ENCODE measurements around the gene TUBGCP3. TPM values are rescaled to one million over a fixed set of nuclear protein-coding genes. Genes with fewer than 3 reads are reported as not detected.

The TUBGCP3 gene
- total RNA-seq, 6 experiments from 2014 or later, result 16.5 to 28.5 (median 25.6) TPM

- Mint-ChIP-seq H3K36me3 (ENCODE audit: low read depth) (peaks cover 27% of the 10 kb centered on the region), H3K4me3 (peak overlapping the region; percentile 67), H3K27ac (peak overlapping the region; percentile 73), H3K4me1 (ENCODE audit: low read depth) (peaks cover 48% of the 10 kb centered on the region), H3K9me3 (peaks cover 6% of the 10 kb centered on the region; the same call in 1 of the 2 replicates), H3K27me3 (ENCODE audit: insufficient read depth) (no peaks in the 10 kb centered on the region)
- DNase-seq, result peak; percentile 45
- TF ChIP-seq, protein P1, sequence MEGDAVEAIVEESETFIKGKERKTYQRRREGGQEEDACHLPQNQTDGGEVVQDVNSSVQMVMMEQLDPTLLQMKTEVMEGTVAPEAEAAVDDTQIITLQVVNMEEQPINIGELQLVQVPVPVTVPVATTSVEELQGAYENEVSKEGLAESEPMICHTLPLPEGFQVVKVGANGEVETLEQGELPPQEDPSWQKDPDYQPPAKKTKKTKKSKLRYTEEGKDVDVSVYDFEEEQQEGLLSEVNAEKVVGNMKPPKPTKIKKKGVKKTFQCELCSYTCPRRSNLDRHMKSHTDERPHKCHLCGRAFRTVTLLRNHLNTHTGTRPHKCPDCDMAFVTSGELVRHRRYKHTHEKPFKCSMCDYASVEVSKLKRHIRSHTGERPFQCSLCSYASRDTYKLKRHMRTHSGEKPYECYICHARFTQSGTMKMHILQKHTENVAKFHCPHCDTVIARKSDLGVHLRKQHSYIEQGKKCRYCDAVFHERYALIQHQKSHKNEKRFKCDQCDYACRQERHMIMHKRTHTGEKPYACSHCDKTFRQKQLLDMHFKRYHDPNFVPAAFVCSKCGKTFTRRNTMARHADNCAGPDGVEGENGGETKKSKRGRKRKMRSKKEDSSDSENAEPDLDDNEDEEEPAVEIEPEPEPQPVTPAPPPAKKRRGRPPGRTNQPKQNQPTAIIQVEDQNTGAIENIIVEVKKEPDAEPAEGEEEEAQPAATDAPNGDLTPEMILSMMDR (IDR thresholded peaks at IDR 0.05), result peak; percentile 28; the same call in 1 of the 2 replicates
These were observed 12.3 kb downstream of the TUBGCP3 start for GRCh38 chr13:112575675-112576074.

- Mint-ChIP-seq H3K36me3 (ENCODE audit: low read depth) (peaks cover 27% of the 10 kb centered on the region), H3K9me3 (peaks cover 6% of the 10 kb centered on the region; the same call in 1 of the 2 replicates), H3K27ac (peak overlapping the region; percentile 73), H3K27me3 (ENCODE audit: insufficient read depth) (no peaks in the 10 kb centered on the region), H3K4me3 (peak overlapping the region; percentile 67), H3K4me1 (ENCODE audit: low read depth) (peaks cover 49% of the 10 kb centered on the region)
- TF ChIP-seq, protein P1 (IDR thresholded peaks at IDR 0.05), result no peak
- DNase-seq, result no peak
These were observed 12.9 kb downstream of the TUBGCP3 start for GRCh38 chr13:112574834-112575613.

GRCh38 chr13:112574416-112574815, 13.5 kb downstream of the TUBGCP3 start:
- H3K9me3 Mint-ChIP-seq, result peaks cover 6% of the 10 kb centered on the region; the same call in 1 of the 2 replicates
- no peaks in the 10 kb centered on the region for H3K27me3 Mint-ChIP-seq (ENCODE audit: insufficient read depth)
- TF ChIP-seq, protein P1 (IDR thresholded peaks at IDR 0.05), result no peak
- peaks cover 28% of the 10 kb centered on the region for H3K36me3 Mint-ChIP-seq (ENCODE audit: low read depth)
- H3K27ac Mint-ChIP-seq, result no peak overlapping the region
- no peak for DNase-seq
- H3K4me3 Mint-ChIP-seq, result no peak overlapping the region
- peaks cover 49% of the 10 kb centered on the region for H3K4me1 Mint-ChIP-seq (ENCODE audit: low read depth)

DNA sequence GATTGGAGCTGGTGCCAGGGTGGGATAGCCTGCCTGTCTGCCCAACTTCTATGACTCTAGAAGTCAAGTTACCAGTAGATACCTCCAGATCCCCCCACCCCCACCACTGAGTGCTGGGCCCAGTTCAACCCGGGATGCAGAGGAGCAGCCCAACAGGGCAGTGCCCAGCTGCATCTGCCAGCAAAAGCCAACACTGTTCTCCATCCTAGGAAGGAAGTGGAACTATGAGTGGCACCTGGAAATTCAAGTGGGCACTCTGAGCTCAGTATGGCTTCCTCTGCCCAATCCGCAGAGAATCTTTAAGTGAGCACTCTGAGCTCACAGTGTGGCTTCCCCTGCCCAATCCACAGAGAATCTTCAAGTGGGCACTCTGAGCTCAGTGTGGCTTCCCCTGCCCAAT, 14.2 kb downstream of the TUBGCP3 start:
- H3K4me3 Mint-ChIP-seq, result no peak overlapping the region
- peaks cover 3% of the 10 kb centered on the region; the same call in 1 of the 2 replicates for H3K9me3 Mint-ChIP-seq

DNA sequence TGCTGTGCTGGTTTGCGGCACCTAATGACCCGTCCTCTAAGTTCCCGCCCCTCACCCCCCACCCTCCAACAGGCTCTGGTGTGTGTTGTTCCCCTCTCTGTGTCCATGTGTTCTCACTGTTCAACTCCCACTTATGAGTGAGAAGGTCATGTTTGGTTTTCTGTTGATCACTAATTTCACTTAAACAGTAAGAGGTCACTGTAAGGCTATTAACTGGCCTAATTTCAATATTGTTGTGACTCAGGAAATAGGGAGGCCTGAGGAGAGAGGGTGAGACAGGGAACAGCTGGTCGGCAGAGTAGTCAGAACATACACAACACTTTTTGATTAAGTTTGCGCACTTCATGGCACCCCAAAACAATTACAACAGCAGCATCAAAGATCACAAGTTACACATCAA, 15.6 kb downstream of the TUBGCP3 start:
- H3K27ac Mint-ChIP-seq, result no peak overlapping the region
- peaks cover 34% of the 10 kb centered on the region for H3K36me3 Mint-ChIP-seq (ENCODE audit: low read depth)
- TF ChIP-seq, protein P1 (IDR thresholded peaks at IDR 0.05), result no peak
- H3K9me3 Mint-ChIP-seq, result no peaks in the 10 kb centered on the region
- no peak overlapping the region for H3K4me3 Mint-ChIP-seq
- H3K27me3 Mint-ChIP-seq (ENCODE audit: insufficient read depth), result no peaks in the 10 kb centered on the region
- peaks cover 48% of the 10 kb centered on the region for H3K4me1 Mint-ChIP-seq (ENCODE audit: low read depth)
- DNase-seq, result no peak

More for the DNA sequence above, 14.2 kb downstream of the TUBGCP3 start:
- TF ChIP-seq, protein P1 (IDR thresholded peaks at IDR 0.05), result no peak
- H3K27ac Mint-ChIP-seq, result no peak overlapping the region
- peaks cover 46% of the 10 kb centered on the region for H3K4me1 Mint-ChIP-seq (ENCODE audit: low read depth)
- no peaks in the 10 kb centered on the region for H3K27me3 Mint-ChIP-seq (ENCODE audit: insufficient read depth)
- peaks cover 32% of the 10 kb centered on the region for H3K36me3 Mint-ChIP-seq (ENCODE audit: low read depth)
- DNase-seq, result no peak
